IMR-90 (cell line): Measurements from ENCODE around the gene CFAP157. TPM values are rescaled to one million over a fixed set of nuclear protein-coding genes. Genes with fewer than 3 reads are reported as not detected.

Experiments used
- ATAC-seq: fragments of 200-7000 bp; cut with Tn5 transposase; 2 replicates; pipeline ENCODE4 v1.9.1; 2020; ENCODE audit warnings: low read depth, mild to moderate bottlenecking, moderate library complexity
- BruUV-seq: library from RNA; stranded (reverse); fragments of 400-500 nt; replicated peaks from 2 replicates; lab custom pipeline; 2021; lab: Mats Ljungman, UMichigan
- CTCF ChIA-PET: fragments of 300-600 bp; formaldehyde crosslinking; extraction: SDS; loops from one replicate; lab custom pipeline; 2021; ENCODE audit warnings: antibody characterized with exemption; lab: Yijun Ruan, JAX
- POLR2A ChIA-PET: fragments of 300-600 bp; sonication (Branson Sonifier 250); formaldehyde crosslinking; loops from one replicate; lab custom pipeline; 2022; ENCODE audit warnings: antibody characterized with exemption; ENCODE audit not compliant: unreplicated experiment; lab: Charles Lee
- DNase-seq: peaks from one replicate; pipeline ENCODE4 v3.0.0; 2013
- H2AFZ ChIP-seq: replicated peaks from 2 replicates; pipeline ENCODE3; 2013; ENCODE audit warnings: low read length, mild to moderate bottlenecking; ENCODE audit not compliant: poor library complexity
- H2AK5ac ChIP-seq: 2 replicates; pipeline ENCODE4 v1.6.1; 2013; ENCODE audit warnings: low read depth, low read length, inconsistent platforms
- H2AK9ac ChIP-seq: replicated peaks from 2 replicates; pipeline ENCODE3; 2013; ENCODE audit warnings: mild to moderate bottlenecking, low read depth, low read length, moderate library complexity; ENCODE audit not compliant: poor library complexity
- H2BK120ac ChIP-seq: 2 replicates; pipeline ENCODE4 v1.6.1; 2013; ENCODE audit warnings: low read depth, low read length, inconsistent platforms
- H2BK15ac ChIP-seq: 3 replicates; pipeline ENCODE4 v1.6.1; 2013; ENCODE audit warnings: low read depth, low read length, inconsistent platforms
- H2BK20ac ChIP-seq: 2 replicates; pipeline ENCODE4 v1.6.1; 2013; ENCODE audit warnings: low read depth, mild to moderate bottlenecking, inconsistent platforms, low read length, moderate library complexity
- H2BK5ac ChIP-seq: 2 replicates; pipeline ENCODE4 v1.6.1; 2013; ENCODE audit warnings: mild to moderate bottlenecking, low read depth, low read length, inconsistent platforms; ENCODE audit not compliant: poor library complexity, severe bottlenecking
- H3K14ac ChIP-seq: replicated peaks from 2 replicates; pipeline ENCODE4 v1.6.1; 2013; ENCODE audit warnings: low read depth, low read length, inconsistent platforms
- H3K18ac ChIP-seq: 2 replicates; pipeline ENCODE4 v1.6.1; 2013; ENCODE audit warnings: low read depth, low read length, control low read depth
- H3K23ac ChIP-seq: 2 replicates; pipeline ENCODE4 v1.6.1; 2013; ENCODE audit warnings: low read depth, low read length, inconsistent platforms
- H3K27ac ChIP-seq: 2 replicates; pipeline ENCODE4 v1.5.1; 2013; ENCODE audit warnings: mild to moderate bottlenecking, control low read depth, low read length; ENCODE audit not compliant: insufficient read depth
- H3K27me3 ChIP-seq: 2 replicates; pipeline ENCODE4 v1.6.1; 2013; ENCODE audit warnings: low read length; ENCODE audit not compliant: control insufficient read depth, insufficient read depth
- H3K36me3 ChIP-seq: 2 replicates; pipeline ENCODE4 v1.6.1; 2013; ENCODE audit warnings: low read length, mixed read lengths; ENCODE audit not compliant: control insufficient read depth, insufficient read depth
- H3K4ac ChIP-seq: 2 replicates; pipeline ENCODE4 v1.6.1; 2013; ENCODE audit warnings: low read depth, low read length, inconsistent platforms
- H3K4me1 ChIP-seq: 2 replicates; pipeline ENCODE4 v1.6.1; 2013; ENCODE audit warnings: low read length, mixed read lengths; ENCODE audit not compliant: control insufficient read depth, insufficient read depth
- H3K4me2 ChIP-seq: 2 replicates; pipeline ENCODE4 v1.6.1; 2013; ENCODE audit warnings: low read depth, mild to moderate bottlenecking, control low read depth, low read length, moderate library complexity
- H3K4me3 ChIP-seq: 2 replicates; pipeline ENCODE4 v1.5.1; 2013; ENCODE audit warnings: low read depth, mild to moderate bottlenecking, control low read depth, low read length, moderate library complexity; ENCODE audit not compliant: insufficient read depth
- H3K56ac ChIP-seq: 2 replicates; pipeline ENCODE4 v1.6.1; 2013; ENCODE audit warnings: low read length, inconsistent platforms; ENCODE audit not compliant: insufficient read depth; ENCODE audit errors: extremely low read depth
- H3K79me1 ChIP-seq, 2 experiments: 2 replicates each; pipeline ENCODE4 v1.6.1; 2013; ENCODE audit warnings: low read length in 2 of 2, inconsistent platforms in 1 of 2, low read depth in 1 of 2
- H3K9ac ChIP-seq: 2 replicates; pipeline ENCODE4 v1.6.1; 2013; ENCODE audit warnings: low read depth, low read length, control low read depth
- H3K9me1 ChIP-seq: 2 replicates; pipeline ENCODE4 v1.6.1; 2013; ENCODE audit warnings: low read length, inconsistent platforms; ENCODE audit not compliant: insufficient read depth
- H3K9me3 ChIP-seq: 2 replicates; pipeline ENCODE4 v1.6.1; 2013; ENCODE audit warnings: low read length; ENCODE audit not compliant: control insufficient read depth, insufficient read depth
- H4K20me1 ChIP-seq: 2 replicates; pipeline ENCODE4 v1.6.1; 2013; ENCODE audit warnings: low read length, inconsistent platforms; ENCODE audit not compliant: insufficient read depth
- H4K5ac ChIP-seq: 2 replicates; pipeline ENCODE4 v1.6.1; 2013; ENCODE audit warnings: mild to moderate bottlenecking, low read depth, low read length, control low read depth
- H4K8ac ChIP-seq, 2 experiments: 2 replicates each; pipeline ENCODE4 v1.6.1; 2013; ENCODE audit warnings: low read depth in 2 of 2, low read length in 2 of 2, control low read depth in 1 of 2, inconsistent platforms in 1 of 2
- H4K91ac ChIP-seq: 2 replicates; pipeline ENCODE4 v1.6.1; 2013; ENCODE audit warnings: low read depth, low read length, inconsistent platforms; ENCODE audit not compliant: insufficient read depth
- FOS ChIP-seq: fragments of 150-350 bp; IDR thresholded peaks from 2 replicates; pipeline ENCODE4 v1.6.1; 2016; ENCODE audit warnings: low read depth, low read length
- MAFK ChIP-seq: IDR thresholded peaks from 2 replicates; pipeline ENCODE4 v1.6.1; 2012; ENCODE audit warnings: low read depth, low read length, improper control_type of control experiment
- MAZ ChIP-seq: IDR thresholded peaks from 2 replicates; pipeline ENCODE4 v1.6.1; 2012; ENCODE audit warnings: low read depth, mild to moderate bottlenecking, low read length, improper control_type of control experiment, moderate library complexity, borderline replicate concordance
- NFE2L2 ChIP-seq: fragments of 150-350 bp; IDR thresholded peaks from 2 replicates; pipeline ENCODE4 v1.6.1; 2016; ENCODE audit warnings: low read depth, mild to moderate bottlenecking, low read length
- POLR2A ChIP-seq: IDR thresholded peaks from 2 replicates; pipeline ENCODE4 v1.6.1; 2012; ENCODE audit warnings: mild to moderate bottlenecking, low read depth, low read length
- RAD21 ChIP-seq: IDR thresholded peaks from 2 replicates; pipeline ENCODE4 v1.6.1; 2012; ENCODE audit warnings: low read length, improper control_type of control experiment
- RCOR1 ChIP-seq: IDR thresholded peaks from 2 replicates; pipeline ENCODE4 v1.6.1; 2012; ENCODE audit warnings: mild to moderate bottlenecking, low read length, improper control_type of control experiment; ENCODE audit not compliant: insufficient replicate concordance
- SMC3 ChIP-seq: fragments of 150-350 bp; IDR thresholded peaks from 2 replicates; pipeline ENCODE4 v1.6.1; 2016; ENCODE audit warnings: low read depth, mild to moderate bottlenecking, antibody characterized with exemption, low read length, moderate library complexity
- WGBS, 2 experiments: methylation state at CpG; one replicate each; pipeline versions ENCODE4 v1.1.5 to v1.1.7; 2013; ENCODE audit warnings: missing lambda C conversion rate in 2 of 2; ENCODE audit not compliant: insufficient read length in 1 of 2; ENCODE audit errors: extremely low coverage in 2 of 2; 5-methylcytosine and 5-hydroxymethylcytosine counted together
- dilution Hi-C: fragments of 300-500 bp; cut with HindIII; formaldehyde crosslinking; loops from one replicate; pipeline ENCODE4 v1.14.3; 2018; ENCODE audit warnings: low sequenced_read_pairs; ENCODE audit not compliant: unreplicated experiment
- in situ Hi-C: fragments of 300-500 bp; cut with MboI; formaldehyde crosslinking; loops from 3 replicates; pipeline ENCODE4 v1.14.3; 2019; ENCODE audit warnings: low sequenced_read_pairs, inconsistent platforms, mixed read lengths
- intact Hi-C: fragments of 100-400 bp; cut with micrococcal nuclease; formaldehyde crosslinking; loops from 2 replicates; pipeline ENCODE4 v1.10.0; 2022
- polyA plus RNA-seq, 3 experiments: library from polyadenylated mRNA; depleted of rRNA; stranded (reverse); fragments of >200 nt; gene quantifications; 2 replicates each; pipeline ENCODE4 v1.2.3, GENCODE V29; 2012; ENCODE audit warnings: low replicate concordance in 1 of 3
- total RNA-seq: library from RNA; depleted of rRNA; stranded (reverse); fragments of >200 nt; gene quantifications from 2 replicates; pipeline ENCODE4 v1.2.3, GENCODE V29; 2012
- TF ChIP-seq, protein P1 (sequence below): fragments of 150-350 bp; IDR thresholded peaks from 2 replicates; pipeline ENCODE4 v1.6.1; 2016; ENCODE audit warnings: low read depth, mild to moderate bottlenecking, low read length, moderate library complexity, borderline replicate concordance

CFAP157 gene
- total and polyA plus RNA-seq, 2 of the 4 experiments (the other 2 are of a cell fraction), result not detected

DNA sequence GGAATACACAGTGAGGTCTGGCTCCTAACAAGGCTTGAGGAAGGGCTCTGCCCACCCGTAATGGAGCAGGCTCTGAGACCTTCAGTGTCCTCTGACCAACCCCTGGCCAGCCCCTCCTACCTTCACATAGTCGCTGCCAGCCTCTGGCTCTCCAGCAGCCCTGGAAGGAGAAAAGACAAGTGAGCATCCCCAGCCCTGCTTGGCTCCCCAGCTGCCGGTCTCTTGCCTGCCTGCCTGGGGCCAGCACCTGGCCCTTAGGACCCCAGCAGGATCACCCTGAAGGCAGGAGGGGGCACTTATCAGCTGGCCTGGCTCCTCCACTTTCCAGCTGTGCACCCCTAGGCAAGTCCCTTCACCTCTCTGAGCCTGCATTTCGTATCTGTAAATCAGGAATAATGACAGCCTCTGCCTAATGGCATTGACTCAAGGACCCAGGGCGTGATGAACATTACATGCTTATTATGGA, 54.7 kb downstream of the CFAP157 start:
- H4K5ac ChIP-seq, result no peak overlapping the region
- BruUV-seq, result no TSS peak
- H2AK9ac ChIP-seq, result no peak overlapping the region
- H4K8ac ChIP-seq, result no peak overlapping the region
- H2AFZ ChIP-seq, result no peak overlapping the region
- peaks cover 35% of the 10 kb centered on the region for H3K27me3 ChIP-seq
- no peaks in the 10 kb centered on the region for H3K36me3 ChIP-seq
- H2BK20ac ChIP-seq, result no peak overlapping the region
- no peak overlapping the region for H4K91ac ChIP-seq
- ATAC-seq, result no peak
- no peaks in the 10 kb centered on the region for H3K9me1 ChIP-seq
- H3K23ac ChIP-seq, result no peak overlapping the region
- H2BK5ac ChIP-seq, result no peak overlapping the region
- no peaks in the 10 kb centered on the region for H4K20me1 ChIP-seq
- no peak overlapping the region for H3K9ac ChIP-seq
- no peak overlapping the region for H3K4me3 ChIP-seq
- no peak overlapping the region for H3K4me2 ChIP-seq
- H3K18ac ChIP-seq, result no peak overlapping the region
- no peak overlapping the region for H2AK5ac ChIP-seq
- no peak overlapping the region for H3K14ac ChIP-seq
- H3K4me1 ChIP-seq, result no peaks in the 10 kb centered on the region
- H3K4ac ChIP-seq, result no peak overlapping the region
- no peaks in the 10 kb centered on the region for H3K9me3 ChIP-seq
- H3K56ac ChIP-seq, result no peak overlapping the region
- intact Hi-C loops (no loop called here), in situ Hi-C loops (no loop called here), dilution Hi-C loops (no loop called here)
- no peaks in the 10 kb centered on the region for H3K79me1 ChIP-seq
- H3K27ac ChIP-seq, result no peak overlapping the region
- ChIA-PET CTCF (no interaction called here), POLR2A (no interaction called here)
- no CpG with 5 or more reads among the region's 5 CpGs for WGBS, 2 experiments
- no peak for DNase-seq
- TF ChIP-seq, protein P1, sequence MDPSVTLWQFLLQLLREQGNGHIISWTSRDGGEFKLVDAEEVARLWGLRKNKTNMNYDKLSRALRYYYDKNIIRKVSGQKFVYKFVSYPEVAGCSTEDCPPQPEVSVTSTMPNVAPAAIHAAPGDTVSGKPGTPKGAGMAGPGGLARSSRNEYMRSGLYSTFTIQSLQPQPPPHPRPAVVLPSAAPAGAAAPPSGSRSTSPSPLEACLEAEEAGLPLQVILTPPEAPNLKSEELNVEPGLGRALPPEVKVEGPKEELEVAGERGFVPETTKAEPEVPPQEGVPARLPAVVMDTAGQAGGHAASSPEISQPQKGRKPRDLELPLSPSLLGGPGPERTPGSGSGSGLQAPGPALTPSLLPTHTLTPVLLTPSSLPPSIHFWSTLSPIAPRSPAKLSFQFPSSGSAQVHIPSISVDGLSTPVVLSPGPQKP, result no peak
- TF ChIP-seq SMC3 (no peak), FOS (no peak), NFE2L2 (no peak), MAFK (no peak), POLR2A (no peak), MAZ (no peak), RCOR1 (no peak), RAD21 (no peak)
- no peak overlapping the region for H2BK15ac ChIP-seq
- no peak overlapping the region for H2BK120ac ChIP-seq
